Ovary (tissue), 9 donors: ENCODE data around the gene IGF1. TPM values are rescaled to one million over a fixed set of nuclear protein-coding genes. Genes with fewer than 3 reads are reported as not detected.
"Not testable (repeated sequence)": the region's sequence is repeated elsewhere in the genome, so short reads cannot be mapped to it uniquely, and the experiment has no call there.

Experiments used
- DNase-seq, 5 donors: peaks; one replicate each; pipeline ENCODE4 v3.0.0-alpha.2; 2019 to 2020
- H3K27ac ChIP-seq, 2 donors: fragments of 200-600 bp; one replicate each; pipeline versions ENCODE4 v1.5.1 to v1.8.0; 2019 to 2022
- H3K27me3 ChIP-seq: fragments of 200-600 bp; one replicate; pipeline ENCODE4 v1.8.0; 2022
- H3K36me3 ChIP-seq: fragments of 200-600 bp; sonication (generic); one replicate; pipeline ENCODE4 v1.5.1; 2019
- H3K4me1 ChIP-seq: one replicate; pipeline ENCODE4 v1.8.1; 2013; ENCODE audit warnings: mild to moderate bottlenecking, moderate library complexity; ENCODE audit not compliant: insufficient read depth
- H3K4me3 ChIP-seq: fragments of 200-600 bp; sonication (generic); one replicate; pipeline ENCODE4 v1.5.1; 2017
- H3K9me3 ChIP-seq, 2 donors: fragments of 200-600 bp in 1 of 2; sonication (generic) in 1 of 2; one replicate each; pipeline versions ENCODE4 v1.5.1 to v1.8.1; 2013 to 2019; ENCODE audit warnings: mild to moderate bottlenecking in 1 of 2, moderate library complexity in 1 of 2
- CTCF ChIP-seq, 3 donors: fragments of 450-650 bp in 2 of 3; fragments of 200-600 bp in 1 of 3; IDR thresholded peaks; one replicate each; pipeline versions ENCODE4 v1.5.1 to v1.8.0; 2016 to 2022; ENCODE audit warnings: antibody characterized with exemption in 3 of 3, mild to moderate bottlenecking in 1 of 3
- EP300 ChIP-seq: sonication (generic); formaldehyde crosslinking; IDR thresholded peaks from one replicate; pipeline ENCODE4 v1.6.1; 2017; ENCODE audit warnings: antibody characterized with exemption
- POLR2A ChIP-seq: fragments of 450-650 bp; IDR thresholded peaks from one replicate; pipeline ENCODE4 v1.6.1; 2017; ENCODE audit warnings: antibody characterized with exemption, mild to moderate bottlenecking, moderate library complexity
- WGBS, 3 donors: extraction: QIAGEN DNeasy Blood & Tissue Kit in 1 of 3; methylation state at CpG; one replicate each; pipeline versions ENCODE4 v1.1.5 to v1.1.7; 2013 to 2017; 5-methylcytosine and 5-hydroxymethylcytosine counted together
- intact Hi-C, 4 donors: fragments of 100-400 bp; cut with DNase I; formaldehyde crosslinking; loops; one replicate each; pipeline versions ENCODE4 v1.11.0 to v1.15.1; 2022 to 2023
- polyA plus RNA-seq, 2 donors: library from polyadenylated mRNA; stranded (reverse); fragments of 200-250 nt in 1 of 2; fragments of 350-450 nt in 1 of 2; fragmentation: Illumina TruSeq in 1 of 2; extraction: RNeasy Lipid Tissue Mini Kit (QIAGEN cat#74804) in 1 of 2; gene quantifications; one replicate each; pipeline ENCODE4 v1.2.3, GENCODE V29; 2013 to 2014
- total RNA-seq, 7 donors: library from RNA; depleted of rRNA in 2 of 7; stranded (reverse); fragments of >200 nt in 2 of 7; fragmentation: NEBNext Ultra II Directional in 3 of 7; extraction: Animal tissue kit (Norgen Biotek cat#: 25700) in 3 of 7; gene quantifications; one replicate each; pipeline versions ENCODE4 v1.1.0 to v1.2.4, GENCODE V29; 2016 to 2023
- donor health status: DM: no; HTN: no; CAD: no; lungs with moderate emphysema.
- donor health status: DM: no; HTN: no; CAD: no.
- donor health status: Bipolar disorder and iron deficiency.
- donor health status: DM: yes; HTN: yes; CAD: no.
- donor health status: DM: no; HTN: no; CAD: no.
- donor health status: DM: yes; HTN: yes; CAD: no.

Gene IGF1
- total and polyA plus RNA-seq, 9 donors = 1.4 to 44.4 (median 9.3) TPM

- no peak for TF ChIP-seq EP300
- TF ChIP-seq POLR2A = no peak
- no peak for TF ChIP-seq CTCF (IDR thresholded peaks at IDR 0.05)
- no peaks in the 10 kb centered on the region for H3K4me1 ChIP-seq
- H3K27me3 ChIP-seq = no peaks in the 10 kb centered on the region
- no peak overlapping the region for H3K4me3 ChIP-seq
- intact Hi-C loops = no loop called here
- DNase-seq = no peak
- WGBS, 3 donors = 73 to 94% (median 85%) methylated on average over 1 of the region's 1 CpG
- H3K27ac ChIP-seq = no peak overlapping the region
- no peaks in the 10 kb centered on the region for H3K36me3 ChIP-seq
- no peaks in the 10 kb centered on the region for H3K9me3 ChIP-seq
These were observed 115.7 kb downstream of the IGF1 start for GRCh38 chr12:102364709-102365108.

- TF ChIP-seq POLR2A = no peak
- no peak for TF ChIP-seq CTCF (IDR thresholded peaks at IDR 0.05)
- TF ChIP-seq EP300 = no peak
- intact Hi-C loops = no loop called here
- DNase-seq = no peak
- Histone ChIP-seq H3K36me3 (no peaks in the 10 kb centered on the region), H3K4me3 (no peak overlapping the region), H3K4me1 (no peaks in the 10 kb centered on the region), H3K27me3 (no peaks in the 10 kb centered on the region), H3K9me3 (no peaks in the 10 kb centered on the region), H3K27ac (no peak overlapping the region)
- WGBS, 3 donors = 87 to 94% (median 88%) methylated on average over 2 of the region's 2 CpGs
These were observed 123.7 kb downstream of the IGF1 start for GRCh38 chr12:102356690-102357089.

GRCh38 chr12:102354281-102354680 is 126.1 kb downstream of the IGF1 start:
- H3K9me3 ChIP-seq, H3K27ac ChIP-seq, H3K4me1 ChIP-seq, H3K4me3 ChIP-seq, H3K36me3 ChIP-seq, DNase-seq, H3K27me3 ChIP-seq, intact Hi-C loops: not testable (repeated sequence)
- WGBS, 3 donors = 89 to 100% (median 96%) methylated on average over 1 of the region's 1 CpG

GRCh38 chr12:102351322-102351721 is 129.0 kb downstream of the IGF1 start:
- 77 to 89% (median 88%) methylated on average over 4 of the region's 4 CpGs for WGBS, 3 donors

GRCh38 chr12:102350070-102350469 is 130.3 kb downstream of the IGF1 start:
- Histone ChIP-seq H3K9me3 (no peaks in the 10 kb centered on the region), H3K27ac (no peak overlapping the region), H3K4me1 (peaks cover 11% of the 10 kb centered on the region), H3K27me3 (no peaks in the 10 kb centered on the region), H3K36me3 (no peaks in the 10 kb centered on the region), H3K4me3 (no peak overlapping the region)
- intact Hi-C loops = no loop called here
- 3 to 6% (median 6%) methylated on average over 1 of the region's 1 CpG for WGBS, 3 donors
- TF ChIP-seq CTCF (IDR thresholded peaks at IDR 0.05) (no peak), EP300 (no peak), POLR2A (no peak)
- DNase-seq = no peak

More at GRCh38 chr12:102351322-102351721, 129.0 kb downstream of the IGF1 start:
- no peaks in the 10 kb centered on the region for H3K36me3 ChIP-seq
- no peak for DNase-seq
- no peak overlapping the region for H3K4me3 ChIP-seq
- peaks cover 11% of the 10 kb centered on the region for H3K4me1 ChIP-seq
- no peaks in the 10 kb centered on the region for H3K9me3 ChIP-seq
- H3K27me3 ChIP-seq = no peaks in the 10 kb centered on the region
- intact Hi-C loops = no loop called here
- H3K27ac ChIP-seq = no peak overlapping the region
- TF ChIP-seq POLR2A (no peak), CTCF (IDR thresholded peaks at IDR 0.05) (no peak), EP300 (no peak)
